ENCODE measurements around the gene COL5A1. TPM values are rescaled to one million over a fixed set of nuclear protein-coding genes. Genes with fewer than 3 reads are reported as not detected.

The COL5A1 gene
- total RNA-seq, 1 donor from 2014 or later, result 6.1 TPM

- Histone ChIP-seq H3K27me3 (peaks cover 12% of the 10 kb centered on the region), H3K27ac (no peak overlapping the region), H3K4me2 (no peak overlapping the region), H3F3A (ENCODE audit: low read depth) (peaks cover 14% of the 10 kb centered on the region), H2AFZ (replicated peaks) (no peak overlapping the region), H3K4me3 (no peak overlapping the region), H3K36me3 (no peaks in the 10 kb centered on the region), H3K9me3 (ENCODE audit: low read depth) (no peaks in the 10 kb centered on the region), H3K9ac (no peak overlapping the region), H3K4me1 (peaks cover 8% of the 10 kb centered on the region), H3K79me2 (ENCODE audit: low read depth) (no peaks in the 10 kb centered on the region), H4K20me1 (ENCODE audit: low read depth) (peaks cover 5% of the 10 kb centered on the region)
- no peak overlapping the region for H3K27ac Mint-ChIP-seq
- H3K27me3 Mint-ChIP-seq (ENCODE audit: insufficient read depth, low read depth), result peaks cover 12% of the 10 kb centered on the region
- no peak overlapping the region for H3K4me3 Mint-ChIP-seq
- H3K9me3 Mint-ChIP-seq, result no peaks in the 10 kb centered on the region
- TF ChIP-seq CTCF (IDR thresholded peaks at IDR 0.05), result no peak
- TF ChIP-seq EZH2phosphoT487 (IDR thresholded peaks at IDR 0.05), result no peak
- TF ChIP-seq EZH2 (IDR thresholded peaks at IDR 0.05), result no peak
- no peaks in the 10 kb centered on the region for H3K36me3 Mint-ChIP-seq
- no peak for DNase-seq (ENCODE audit: low spot score)
- H3K4me1 Mint-ChIP-seq, result peaks cover 20% of the 10 kb centered on the region
Measured at GRCh38 chr9:134637696-134638501, 3.7 kb upstream of the COL5A1 start.

- no peak for DNase-seq (ENCODE audit: low spot score)
- no peaks in the 10 kb centered on the region for H3K9me3 Mint-ChIP-seq
- Histone ChIP-seq H3K9ac (no peak overlapping the region), H3K36me3 (no peaks in the 10 kb centered on the region), H2AFZ (replicated peaks) (no peak overlapping the region), H3K4me2 (no peak overlapping the region), H3K9me3 (ENCODE audit: low read depth) (no peaks in the 10 kb centered on the region), H4K20me1 (ENCODE audit: low read depth) (peaks cover 12% of the 10 kb centered on the region), H3K27me3 (peaks cover 19% of the 10 kb centered on the region), H3F3A (ENCODE audit: low read depth) (peaks cover 16% of the 10 kb centered on the region), H3K4me1 (peaks cover 12% of the 10 kb centered on the region), H3K4me3 (no peak overlapping the region), H3K79me2 (ENCODE audit: low read depth) (no peaks in the 10 kb centered on the region), H3K27ac (no peak overlapping the region)
- no peak overlapping the region for H3K27ac Mint-ChIP-seq
- TF ChIP-seq CTCF (IDR thresholded peaks at IDR 0.05) (no peak), EZH2phosphoT487 (IDR thresholded peaks at IDR 0.05) (no peak), EZH2 (IDR thresholded peaks at IDR 0.05) (no peak)
- no peak overlapping the region for H3K4me3 Mint-ChIP-seq
- H3K27me3 Mint-ChIP-seq (ENCODE audit: insufficient read depth, low read depth), result peaks cover 17% of the 10 kb centered on the region
- H3K4me1 Mint-ChIP-seq, result peaks cover 27% of the 10 kb centered on the region
- no peaks in the 10 kb centered on the region for H3K36me3 Mint-ChIP-seq
Measured at GRCh38 chr9:134638502-134639090, 3.0 kb upstream of the COL5A1 start.

DNA sequence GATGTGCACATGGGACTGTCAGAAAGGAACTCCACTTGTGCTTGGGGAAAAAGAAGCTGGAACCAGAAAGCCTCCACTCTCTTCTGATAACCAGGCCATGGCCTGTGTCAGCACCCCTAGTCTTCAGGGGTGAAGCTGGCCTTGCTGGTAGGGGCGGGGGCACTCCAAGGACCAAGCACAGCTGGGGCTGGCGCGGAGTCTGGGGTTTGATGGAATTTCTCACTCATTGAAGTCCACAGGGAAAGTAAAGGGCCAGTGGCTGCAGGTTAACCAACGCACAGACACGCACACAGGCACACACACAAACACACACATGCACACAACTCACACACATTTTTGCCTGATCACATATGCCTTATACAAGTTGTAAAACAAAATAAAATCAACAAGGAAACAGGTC is 1.6 kb upstream of the COL5A1 start:
- H3K27me3 Mint-ChIP-seq (ENCODE audit: insufficient read depth, low read depth), result peaks cover 17% of the 10 kb centered on the region
- Histone ChIP-seq H3K27ac (no peak overlapping the region), H3K27me3 (peaks cover 23% of the 10 kb centered on the region), H3K4me3 (no peak overlapping the region), H2AFZ (replicated peaks) (no peak overlapping the region), H3K4me1 (peaks cover 19% of the 10 kb centered on the region), H3K79me2 (ENCODE audit: low read depth) (no peaks in the 10 kb centered on the region), H3K9me3 (ENCODE audit: low read depth) (no peaks in the 10 kb centered on the region), H3K9ac (no peak overlapping the region), H3F3A (ENCODE audit: low read depth) (peaks cover 16% of the 10 kb centered on the region), H4K20me1 (ENCODE audit: low read depth) (peaks cover 20% of the 10 kb centered on the region), H3K4me2 (no peak overlapping the region), H3K36me3 (no peaks in the 10 kb centered on the region)
- no peak overlapping the region for H3K27ac Mint-ChIP-seq
- H3K36me3 Mint-ChIP-seq, result no peaks in the 10 kb centered on the region
- DNase-seq (ENCODE audit: low spot score), result no peak
- no peak for TF ChIP-seq CTCF (IDR thresholded peaks at IDR 0.05)
- no peak for TF ChIP-seq EZH2 (IDR thresholded peaks at IDR 0.05)
- no peak for TF ChIP-seq EZH2phosphoT487 (IDR thresholded peaks at IDR 0.05)
- no peaks in the 10 kb centered on the region for H3K9me3 Mint-ChIP-seq
- peak overlapping the region; percentile 84 for H3K4me3 Mint-ChIP-seq
- peaks cover 35% of the 10 kb centered on the region for H3K4me1 Mint-ChIP-seq
